Fibroblast of skin of left biceps (primary cell): ENCODE data around the gene SLC12A6.

Source experiments
- DNase-seq, 2 experiments: peaks; one replicate each; pipeline ENCODE4 v3.0.0-alpha.2; 2013; ENCODE audit warnings: low read depth in 2 of 2

SLC12A6 gene

GRCh38 chr15:34259566-34259965 lies 78.0 kb downstream of the SLC12A6 start:
- no peak for DNase-seq

GRCh38 chr15:34258151-34258550 lies 79.4 kb downstream of the SLC12A6 start:
- no peak for DNase-seq

DNA sequence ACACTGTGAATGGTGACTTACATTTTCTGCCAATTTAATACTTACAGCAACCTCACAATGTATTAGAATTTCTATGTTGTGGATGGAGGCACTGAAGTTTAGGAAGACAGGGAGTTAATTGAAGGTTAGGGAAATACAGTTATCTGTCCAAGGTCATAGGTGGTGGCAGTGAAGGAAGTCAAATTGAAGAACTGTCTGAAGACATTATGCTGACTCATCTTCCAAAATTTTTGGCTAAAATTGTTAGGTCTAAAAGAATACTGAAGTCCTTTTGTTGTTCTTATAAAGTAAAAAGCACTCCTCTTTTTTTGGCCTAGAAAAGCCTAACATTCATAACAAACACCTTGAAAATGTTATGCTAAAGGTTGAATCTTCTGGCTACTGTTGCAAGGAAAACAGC lies 85.0 kb downstream of the SLC12A6 start:
- no peak for DNase-seq

DNA sequence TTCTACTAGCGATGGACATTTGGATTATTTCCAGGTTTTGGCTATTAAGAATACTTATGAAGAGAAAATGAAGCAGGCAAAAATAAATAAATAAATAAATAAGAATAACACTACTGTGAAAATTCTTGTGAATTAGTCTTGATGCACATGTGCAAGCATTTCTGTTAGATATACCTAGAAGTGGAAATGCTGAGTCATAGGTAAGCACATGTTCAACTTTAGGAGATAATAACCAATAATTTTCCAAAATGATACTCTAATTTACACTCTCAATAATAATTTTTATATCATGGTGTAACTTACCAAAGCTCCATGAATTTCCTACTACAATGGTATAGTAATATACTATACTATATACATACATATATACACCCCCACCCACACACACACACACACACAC lies 89.4 kb downstream of the SLC12A6 start:
- no peak for DNase-seq

DNA sequence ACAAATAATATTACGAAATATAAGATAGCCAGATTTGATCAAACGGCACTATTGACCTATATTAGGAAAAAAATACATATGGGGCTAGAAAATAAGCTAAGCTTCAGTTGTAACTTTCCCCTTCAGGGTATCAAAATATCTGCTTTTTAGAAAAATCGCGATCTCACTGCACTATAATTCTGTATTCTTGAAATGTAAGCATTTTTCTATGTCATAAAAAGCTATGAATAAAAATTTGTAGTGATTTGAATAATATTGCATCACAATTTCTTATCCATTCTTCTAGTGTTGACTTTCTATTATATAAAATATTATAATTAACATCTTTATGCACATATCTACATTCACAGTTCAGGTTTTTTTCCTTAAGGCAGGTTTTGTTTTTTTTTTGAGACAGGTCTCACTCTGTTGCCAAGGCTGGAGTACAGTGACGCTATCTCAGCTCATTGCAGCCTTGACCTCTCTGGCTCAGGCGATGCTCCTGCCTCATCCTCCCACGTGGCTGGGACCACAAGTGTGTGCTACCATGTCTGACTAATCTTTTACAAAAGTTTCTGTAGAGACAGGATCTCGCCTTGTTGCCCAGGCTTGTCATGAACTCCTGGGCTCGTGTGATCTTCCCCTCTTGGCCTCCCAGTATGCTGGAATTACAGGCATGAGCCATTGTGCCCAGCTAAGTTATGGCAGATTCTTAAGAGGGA lies 91.2 kb downstream of the SLC12A6 start:
- DNase-seq, result no peak

DNA sequence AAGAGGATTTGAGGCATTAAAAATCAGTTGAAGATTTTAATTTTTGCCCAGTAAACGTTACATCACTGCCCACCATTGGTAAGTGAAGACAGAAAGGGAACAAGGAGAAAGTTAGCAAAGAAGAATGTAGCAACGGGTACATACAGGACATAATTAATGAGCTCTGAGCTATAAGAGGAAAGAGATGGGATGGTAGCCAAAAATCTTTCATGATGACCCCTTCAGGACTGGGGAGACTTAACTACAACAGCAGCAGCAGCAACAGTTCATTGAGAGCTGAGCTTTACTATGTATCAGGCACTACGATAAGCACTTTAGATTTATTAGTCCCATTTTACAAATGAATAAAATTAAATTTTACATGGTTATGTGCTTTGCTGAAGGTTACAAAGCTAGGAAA lies 94.4 kb downstream of the SLC12A6 start:
- DNase-seq, result no peak

- no peak for DNase-seq
Measured at GRCh38 chr15:34242331-34242710, 95.3 kb downstream of the SLC12A6 start.

DNA sequence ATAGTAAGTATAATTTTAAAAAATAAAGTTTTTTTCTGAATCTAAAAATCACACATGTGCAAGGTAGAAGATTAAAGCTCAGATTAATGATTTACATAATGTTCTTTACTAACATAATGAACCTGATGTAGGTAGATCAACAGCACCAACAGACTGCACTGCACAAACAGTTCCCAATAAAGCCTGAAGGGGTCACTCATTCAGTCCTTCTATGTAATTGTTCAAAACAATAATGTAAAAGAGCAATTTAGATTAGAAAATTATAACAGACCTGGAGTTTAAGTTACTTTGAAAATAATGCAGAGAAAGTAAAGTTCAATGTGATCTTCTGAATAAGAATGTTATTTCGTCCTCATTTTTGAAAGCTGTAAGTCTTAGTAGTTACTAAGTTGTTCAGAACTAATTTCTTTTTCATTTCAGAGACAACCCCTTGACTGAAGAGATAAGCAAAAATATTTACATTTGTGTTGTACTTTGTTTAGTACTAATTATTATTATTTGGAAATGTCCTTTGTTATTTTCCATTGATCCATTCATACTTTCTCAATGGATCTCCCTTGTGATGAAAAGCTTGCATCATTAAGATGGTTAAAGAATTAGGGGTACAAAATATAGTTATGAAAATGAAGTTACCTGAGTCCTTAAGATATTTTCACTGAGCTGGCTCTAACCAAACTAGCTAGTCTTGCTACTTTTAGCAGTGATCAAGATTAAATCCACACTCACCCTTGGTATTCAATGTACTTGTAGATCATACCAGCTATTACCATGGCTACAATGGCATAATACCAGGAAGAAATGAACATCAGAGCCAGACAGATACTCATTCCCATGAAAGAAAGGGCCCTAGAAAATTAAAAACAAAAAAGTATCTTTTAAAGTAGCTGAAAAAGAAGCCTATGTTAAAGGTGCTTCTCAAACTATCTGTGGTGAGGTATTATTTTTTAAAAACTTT lies 95.9 kb downstream of the SLC12A6 start:
- DNase-seq, result no peak

- DNase-seq, result no peak
Measured at GRCh38 chr15:34240537-34240936, 97.0 kb downstream of the SLC12A6 start.

DNA sequence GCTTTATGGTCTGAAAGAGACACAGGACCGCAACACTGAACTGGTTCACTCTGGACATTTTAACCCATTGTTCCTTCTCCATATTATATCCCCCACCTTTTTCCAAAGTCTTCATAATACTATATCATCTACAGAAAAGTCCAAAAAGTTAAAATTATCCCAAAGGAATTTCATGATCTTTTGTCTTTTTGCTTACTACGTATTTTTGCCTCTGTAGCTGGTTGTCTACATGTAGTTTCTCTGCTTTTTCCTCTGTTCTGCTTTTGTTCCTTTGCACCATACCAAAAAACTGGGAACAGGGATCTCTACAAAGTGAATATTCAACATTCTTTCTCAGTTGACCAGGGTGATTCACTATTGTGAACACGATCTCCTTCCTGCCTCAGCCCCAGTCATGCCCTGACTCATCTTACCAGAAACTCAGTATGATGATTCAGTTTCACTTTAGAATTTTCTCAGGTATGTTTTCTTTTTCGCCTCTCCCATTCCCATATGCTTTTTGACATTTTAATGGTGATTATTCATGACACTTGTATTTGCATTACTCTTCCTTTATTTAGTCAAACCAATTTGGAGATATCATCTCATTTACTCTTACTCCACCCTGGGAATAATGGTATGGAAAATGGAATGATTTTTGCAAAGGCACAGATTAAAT lies 98.3 kb downstream of the SLC12A6 start:
- peak; percentile 61 to 64 for DNase-seq

DNA sequence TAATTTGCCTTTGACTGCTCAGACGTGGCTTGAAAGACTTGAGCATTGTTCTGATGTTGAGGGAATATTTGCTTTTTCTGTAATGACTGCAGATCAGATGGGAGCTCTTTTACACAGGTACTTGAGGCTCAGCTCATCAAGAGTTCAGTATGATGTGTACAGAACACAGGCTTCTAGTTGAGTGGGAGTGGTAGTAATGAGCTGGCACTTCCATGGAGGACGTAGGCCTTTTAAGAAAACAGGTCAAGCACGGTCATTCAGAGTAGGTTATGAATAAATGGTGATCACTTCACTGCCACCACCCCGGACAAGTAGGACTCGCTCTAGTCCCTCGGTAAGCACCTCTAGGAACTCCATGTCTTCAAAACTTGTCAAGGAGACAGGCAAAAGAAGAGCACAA lies 104.0 kb downstream of the SLC12A6 start:
- DNase-seq, result no peak

DNA sequence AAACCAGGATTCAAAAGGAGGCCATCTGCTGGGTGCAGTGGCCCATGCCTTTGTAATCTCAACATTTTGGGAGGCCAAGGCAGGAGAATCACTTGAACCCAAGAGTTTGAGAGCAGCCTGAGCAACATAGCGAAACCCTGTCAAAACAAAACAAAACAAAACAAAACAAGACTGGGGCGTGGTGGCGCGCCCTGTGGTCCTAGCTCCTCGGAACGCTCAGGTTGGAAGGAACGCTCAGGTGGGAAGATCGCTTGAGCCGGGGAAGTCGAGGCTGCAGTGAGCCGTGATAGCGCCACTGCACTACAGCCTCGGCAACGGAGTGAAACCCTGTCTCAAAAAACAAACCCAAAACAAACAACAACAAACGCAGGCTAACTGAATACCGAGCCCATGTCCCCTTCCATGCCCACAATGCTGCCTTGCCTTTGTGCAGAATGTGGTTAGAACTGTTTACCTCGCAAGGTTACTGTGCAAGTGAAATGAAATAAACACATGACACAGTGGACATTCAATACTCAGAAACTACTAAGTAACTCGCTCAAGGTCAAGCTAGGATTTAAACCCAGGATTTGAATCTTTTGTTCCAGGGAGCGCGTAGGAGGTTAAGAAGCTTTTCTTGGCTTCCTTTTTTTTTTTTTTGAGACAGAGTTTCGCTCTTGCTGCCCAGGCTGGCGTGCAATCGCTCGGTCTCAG lies 113.5 kb downstream of the SLC12A6 start:
- no peak for DNase-seq

DNA sequence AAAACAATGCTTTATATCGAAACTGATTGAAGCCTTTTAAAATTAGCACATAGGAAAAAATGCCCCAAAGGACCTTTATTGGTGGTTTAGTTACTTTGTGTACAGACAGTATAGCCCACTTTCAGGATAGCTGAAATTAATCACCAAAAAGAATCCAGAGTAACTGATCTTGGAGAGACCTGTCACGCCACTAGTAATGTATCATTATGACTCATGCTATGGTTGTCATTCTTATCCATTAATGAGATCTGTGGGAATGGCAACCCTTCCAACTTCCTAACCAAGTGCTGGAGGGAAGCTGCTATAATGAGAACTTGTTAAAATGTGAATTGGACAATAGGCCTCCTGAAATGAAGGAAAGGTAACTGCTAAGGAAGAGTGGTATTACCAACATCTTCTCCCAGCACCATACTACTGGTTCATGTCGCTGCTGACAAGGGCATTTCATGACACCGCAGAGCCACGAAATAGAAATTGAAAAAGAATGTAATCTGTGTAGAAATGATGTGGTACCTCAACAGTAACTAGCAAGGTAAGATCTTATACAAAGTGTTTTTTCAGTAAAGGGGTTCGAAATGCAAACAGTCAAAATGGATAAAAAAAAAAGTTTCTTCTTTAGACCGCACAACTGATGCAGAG lies 119.9 kb downstream of the SLC12A6 start:
- peak in 1 of 2 experiments; percentile 9 for DNase-seq

GRCh38 chr15:34216527-34217270 lies 120.9 kb downstream of the SLC12A6 start:
- DNase-seq, result no peak

DNA sequence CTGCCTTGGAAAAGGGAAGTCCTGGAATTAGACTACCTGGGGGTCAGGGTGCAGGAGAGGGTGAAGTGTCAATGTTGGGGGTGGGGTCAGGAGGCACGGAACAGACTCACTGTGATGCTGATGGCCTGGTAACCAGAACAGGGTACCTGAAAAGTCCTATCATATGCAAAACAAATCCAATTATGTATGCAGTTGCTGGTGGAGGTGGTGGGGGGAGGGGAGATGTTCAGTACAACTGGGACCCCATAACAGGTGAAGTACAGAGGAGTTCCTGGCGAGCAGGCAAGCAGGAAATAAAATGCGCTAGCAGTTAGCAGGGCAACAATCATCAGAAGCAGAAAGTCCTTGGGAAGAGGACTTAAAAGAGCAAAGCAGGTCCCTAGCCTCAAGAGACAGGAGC lies 123.4 kb downstream of the SLC12A6 start:
- DNase-seq, result no peak

DNA sequence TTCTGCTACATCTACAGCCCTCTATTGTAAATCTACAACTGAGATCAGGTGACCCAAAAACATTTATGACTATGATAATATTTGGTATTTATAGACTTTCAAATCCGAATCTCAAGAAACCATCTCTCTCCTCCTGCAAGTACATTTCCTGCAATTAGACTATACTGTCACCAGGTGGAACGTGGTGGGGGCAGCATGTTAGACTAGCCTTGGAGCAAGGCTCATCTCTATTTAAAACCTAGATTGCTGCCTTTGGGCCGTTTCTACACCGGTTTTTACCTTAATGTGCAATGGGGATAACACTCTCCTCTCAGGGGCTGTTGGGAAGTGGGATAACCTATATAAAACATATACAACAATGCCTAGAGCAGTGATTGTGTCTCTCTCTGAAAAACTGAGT lies 123.9 kb downstream of the SLC12A6 start:
- no peak for DNase-seq

- peak; percentile 76 to 80 for DNase-seq
Measured at GRCh38 chr15:34209421-34210282, 127.9 kb downstream of the SLC12A6 start, which contains the start of gene KATNBL1. KATNBL1 (minus strand) TSS chr15:34210096; CDS start chr15:34163676, 46,420 bp downstream.

- no peak for DNase-seq
Measured at GRCh38 chr15:34206011-34206410, 131.6 kb downstream of the SLC12A6 start.

GRCh38 chr15:34203936-34204335 lies 133.6 kb downstream of the SLC12A6 start:
- DNase-seq, result no peak

DNA sequence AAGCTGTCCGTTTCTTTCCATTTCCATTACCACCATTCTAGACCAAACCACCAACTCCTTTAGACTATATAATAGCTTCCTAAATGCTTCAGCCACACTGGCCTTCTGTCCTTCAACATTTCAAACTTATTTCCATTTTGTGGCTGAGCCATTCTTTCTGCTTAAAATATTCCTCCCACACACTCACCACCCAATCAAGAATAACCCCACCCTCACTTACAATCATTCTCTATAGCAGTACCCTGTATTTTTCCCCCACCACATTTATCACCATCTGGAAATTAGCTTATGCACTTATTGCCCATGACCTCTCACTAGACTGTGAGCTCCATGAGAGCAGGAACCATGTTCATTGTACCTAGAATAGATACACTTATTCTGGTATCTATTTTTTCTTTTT lies 134.3 kb downstream of the SLC12A6 start:
- DNase-seq, result no peak
